ENCODE data around the gene CUZD1. TPM values are rescaled to one million over a fixed set of nuclear protein-coding genes. Genes with fewer than 3 reads are reported as not detected.

Gene CUZD1
- total RNA-seq, 1 donor from 2014 or later = 0.94 TPM

DNA sequence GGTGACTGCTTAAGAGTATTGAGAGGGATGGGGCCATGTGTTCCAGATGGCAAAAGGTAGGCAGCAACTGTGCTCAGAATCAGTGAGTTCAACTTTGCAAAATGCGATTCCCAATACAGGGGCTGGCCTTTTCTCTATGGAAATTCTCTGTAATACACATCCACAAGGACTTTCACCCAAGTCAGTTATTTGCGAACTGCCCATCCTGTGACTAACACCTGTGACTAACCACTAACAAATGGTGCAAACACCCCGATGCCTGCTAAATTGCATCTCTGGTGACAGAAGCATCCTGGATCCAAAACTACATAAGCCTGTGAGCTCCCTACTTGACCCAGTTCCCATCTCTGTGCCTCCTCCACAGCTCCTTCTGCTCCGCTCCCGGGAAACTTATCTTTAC lies 9.0 kb upstream of the CUZD1 start:
- no peak for DNase-seq (ENCODE audit: low spot score)

DNA sequence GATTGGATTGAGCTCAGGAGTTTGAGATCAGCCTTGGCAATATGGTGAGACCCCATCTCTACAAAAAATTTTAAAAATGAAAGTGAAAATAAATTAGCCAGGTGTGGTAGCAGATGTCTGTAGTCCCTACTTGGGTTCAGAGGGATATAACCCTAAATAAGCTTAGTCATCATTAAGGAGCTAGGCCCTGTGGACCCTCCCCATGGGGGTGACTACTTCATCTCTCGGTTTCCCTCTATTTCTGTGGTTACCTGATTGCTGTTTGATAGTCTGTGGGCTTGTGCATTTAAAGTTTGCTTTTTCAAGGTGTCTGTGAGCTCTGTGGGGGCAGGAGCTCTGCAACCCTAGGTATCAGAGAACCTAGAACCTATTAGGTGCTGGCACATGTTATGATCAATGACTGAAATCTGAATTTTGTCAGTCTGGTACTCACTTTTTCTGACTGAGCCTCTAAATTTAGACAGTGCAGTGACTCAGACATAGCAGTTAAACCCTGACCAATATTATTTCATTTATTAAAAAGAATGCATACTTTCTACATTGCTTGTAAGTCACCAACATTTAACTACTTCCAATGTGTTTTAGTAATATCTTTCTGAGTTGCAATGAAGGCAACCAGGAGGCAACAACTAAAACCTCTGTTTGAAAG lies 8.1 kb upstream of the CUZD1 start:
- DNase-seq (ENCODE audit: low spot score) = no peak

- no peak for DNase-seq (ENCODE audit: low spot score)
These were observed 6.6 kb upstream of the CUZD1 start for GRCh38 chr10:122852261-122852660.

- DNase-seq (ENCODE audit: low spot score) = no peak
These were observed 5.3 kb upstream of the CUZD1 start for GRCh38 chr10:122850705-122851640.

- DNase-seq (ENCODE audit: low spot score) = no peak
These were observed 4.4 kb upstream of the CUZD1 start for GRCh38 chr10:122849900-122850605.

GRCh38 chr10:122849090-122849489 lies 3.4 kb upstream of the CUZD1 start:
- no peak for DNase-seq (ENCODE audit: low spot score)

DNA sequence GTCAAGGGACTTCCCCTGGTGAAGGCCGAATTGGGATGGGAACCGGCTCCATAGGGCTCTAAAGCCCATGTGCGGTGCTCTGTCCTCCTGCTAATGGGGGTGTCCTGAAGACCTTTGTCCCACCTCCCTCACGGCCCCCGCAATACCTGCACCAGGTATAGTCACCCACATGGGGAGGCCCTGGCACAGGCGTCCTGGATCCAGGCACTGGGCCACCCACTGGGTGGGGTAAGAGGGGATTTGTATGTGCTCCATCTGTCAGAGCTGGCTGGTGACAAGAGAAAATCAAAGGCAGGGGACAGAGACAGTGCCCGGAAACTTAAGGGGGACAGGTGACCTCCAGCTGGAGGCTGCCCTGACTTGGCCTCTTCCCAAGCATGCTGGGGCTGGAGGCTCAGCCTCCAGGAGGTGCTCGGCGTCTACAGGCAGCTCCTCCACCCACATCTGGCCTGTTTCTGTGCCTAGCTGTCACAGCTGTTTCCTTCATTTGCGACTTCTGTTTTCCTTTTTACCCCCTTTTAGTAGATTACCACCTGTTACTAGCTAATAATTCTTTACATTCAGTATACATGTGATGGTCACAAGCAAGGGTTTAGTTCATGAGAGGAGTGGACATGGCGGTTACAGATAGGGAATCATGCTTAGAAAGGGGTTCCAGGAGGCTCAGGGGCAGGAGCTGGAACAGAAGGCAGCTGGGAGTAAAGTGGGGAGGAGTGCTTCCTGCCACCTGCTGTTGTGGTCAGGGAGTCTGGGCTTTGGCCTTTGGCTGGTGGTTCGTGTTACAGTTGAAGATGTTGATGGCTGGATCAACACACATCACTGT lies 2.3 kb upstream of the CUZD1 start:
- DNase-seq (ENCODE audit: low spot score) = no peak

DNA sequence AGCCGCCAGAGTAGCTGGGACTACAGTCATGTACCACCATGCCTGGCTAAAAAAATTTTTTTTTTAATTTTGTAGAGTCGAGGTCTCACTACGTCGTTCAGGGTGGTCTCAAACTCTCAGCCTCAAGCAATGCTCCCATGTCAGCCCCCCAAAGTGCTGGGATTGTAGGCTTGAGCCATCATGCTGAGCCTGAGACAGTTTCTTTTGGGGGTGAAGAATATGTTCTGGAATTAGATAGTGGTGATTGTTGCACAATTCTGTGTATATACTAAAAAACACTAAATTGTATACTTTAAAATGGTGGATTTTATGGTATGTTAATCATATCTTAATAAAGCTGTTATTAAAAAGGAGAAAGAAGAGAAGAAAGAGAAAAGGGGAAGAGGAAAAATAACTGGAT lies 1.5 kb downstream of the CUZD1 start:
- no peak for DNase-seq (ENCODE audit: low spot score)

DNA sequence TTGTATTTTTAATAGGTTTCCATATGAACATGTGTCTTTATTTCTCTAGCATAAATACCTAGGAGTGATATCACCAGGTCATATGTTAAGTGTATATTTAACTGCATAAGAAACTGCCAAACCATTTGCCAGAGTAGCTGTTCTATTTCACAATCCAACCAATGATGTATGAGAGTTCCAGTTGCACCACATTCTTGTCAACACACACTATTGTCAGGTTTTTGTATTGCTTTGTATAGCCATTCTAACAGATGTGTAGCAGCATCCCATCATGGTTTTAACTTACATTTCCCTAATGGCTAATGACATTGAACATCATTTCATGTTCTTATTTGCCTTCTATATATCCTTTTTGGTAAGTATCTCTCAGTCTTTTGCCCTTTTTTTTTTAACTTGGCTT lies 4.1 kb downstream of the CUZD1 start:
- DNase-seq (ENCODE audit: low spot score) = no peak

DNA sequence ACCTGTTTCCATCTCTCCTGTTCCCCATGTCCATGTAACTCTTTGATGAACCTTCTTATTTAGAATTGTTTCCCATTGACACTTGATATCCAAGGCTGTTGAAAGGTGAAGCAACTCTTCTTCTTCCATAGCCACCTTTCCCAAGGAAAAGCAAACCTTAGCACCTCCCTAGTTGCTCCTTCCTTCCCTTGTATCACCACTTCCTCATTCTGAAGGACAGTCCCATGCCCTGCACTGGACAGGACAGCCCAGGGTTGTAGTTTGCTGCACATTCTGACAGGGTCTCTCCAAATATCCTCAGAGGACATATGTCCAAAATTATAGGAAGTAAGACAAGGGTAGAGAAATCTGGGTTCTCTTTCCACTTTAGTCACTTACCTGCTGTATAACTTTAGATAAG lies 6.2 kb downstream of the CUZD1 start:
- no peak for DNase-seq (ENCODE audit: low spot score)

- no peak for DNase-seq (ENCODE audit: low spot score)
These were observed 6.8 kb downstream of the CUZD1 start for GRCh38 chr10:122838880-122839279.

GRCh38 chr10:122835908-122836307 lies 9.7 kb downstream of the CUZD1 start:
- no peak for DNase-seq (ENCODE audit: low spot score)

GRCh38 chr10:122830965-122831353 lies 14.7 kb downstream of the CUZD1 start:
- no peak for DNase-seq (ENCODE audit: low spot score)

GRCh38 chr10:122830273-122830964 lies 15.2 kb downstream of the CUZD1 start:
- DNase-seq (ENCODE audit: low spot score) = no peak

GRCh38 chr10:122829454-122829853 lies 16.2 kb downstream of the CUZD1 start:
- no peak for DNase-seq (ENCODE audit: low spot score)

DNA sequence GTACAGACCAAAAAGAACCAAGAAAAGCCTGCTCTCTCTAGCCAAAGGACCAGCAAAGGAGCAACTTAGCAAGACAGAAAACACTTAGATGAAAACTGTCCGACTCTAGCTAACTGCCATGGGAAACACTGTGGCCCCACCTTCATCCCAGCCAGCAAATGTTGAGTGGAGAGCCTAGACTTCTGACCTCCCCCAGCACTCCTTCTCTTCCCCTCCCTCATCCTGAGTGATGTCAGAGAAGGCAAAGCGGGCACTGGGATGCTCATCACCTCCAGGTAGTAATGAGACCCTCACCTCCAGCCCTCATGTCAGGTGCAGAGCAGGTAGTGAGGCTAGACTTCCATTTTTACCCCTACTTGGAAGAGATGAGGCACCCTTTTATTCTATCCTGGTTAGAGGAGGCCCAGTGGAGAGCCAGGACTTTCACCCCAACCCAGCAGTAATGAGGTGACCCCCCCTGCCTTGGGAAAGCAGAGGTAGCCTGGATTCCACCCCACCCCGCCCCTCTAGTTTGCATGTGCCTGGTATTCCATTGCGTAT lies 16.9 kb downstream of the CUZD1 start:
- no peak for DNase-seq (ENCODE audit: low spot score)

GRCh38 chr10:122827302-122827701 lies 18.4 kb downstream of the CUZD1 start:
- no peak for DNase-seq (ENCODE audit: low spot score)

DNA sequence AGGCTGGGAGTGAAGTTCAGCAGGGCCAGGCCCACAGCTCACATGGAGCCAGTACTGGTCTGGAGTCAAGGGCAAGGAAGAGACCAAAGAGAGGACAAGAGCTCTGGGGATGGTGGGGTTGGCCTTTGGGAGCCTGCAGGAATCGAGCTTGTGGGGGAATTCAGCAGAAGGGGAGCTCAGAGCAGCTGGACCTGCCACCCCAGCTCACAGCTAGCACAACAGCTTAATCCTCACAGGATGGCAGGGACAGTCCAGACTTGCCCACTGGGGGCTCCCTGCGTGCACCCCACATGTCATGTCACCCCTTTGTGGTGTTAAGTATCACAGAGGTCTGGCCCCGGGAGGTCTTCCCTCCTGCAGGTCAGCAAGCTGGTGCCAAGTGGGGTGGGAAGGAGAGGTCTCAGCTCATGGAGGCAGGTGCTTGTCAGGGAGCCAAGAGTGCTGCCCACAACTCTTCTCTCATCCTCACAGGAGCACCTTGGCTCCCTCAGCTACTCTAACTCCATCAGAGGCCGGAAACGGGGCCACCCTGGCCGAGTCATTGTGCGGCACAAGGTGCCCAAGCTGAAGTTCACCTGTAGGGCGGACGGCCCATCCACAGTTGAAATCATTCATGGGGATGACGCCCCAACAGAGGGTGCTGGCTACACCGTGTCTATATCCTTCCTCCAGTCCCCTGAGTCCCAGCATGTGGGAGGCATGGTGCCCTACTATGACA lies 22.5 kb downstream of the CUZD1 start:
- DNase-seq (ENCODE audit: low spot score) = no peak

DNA sequence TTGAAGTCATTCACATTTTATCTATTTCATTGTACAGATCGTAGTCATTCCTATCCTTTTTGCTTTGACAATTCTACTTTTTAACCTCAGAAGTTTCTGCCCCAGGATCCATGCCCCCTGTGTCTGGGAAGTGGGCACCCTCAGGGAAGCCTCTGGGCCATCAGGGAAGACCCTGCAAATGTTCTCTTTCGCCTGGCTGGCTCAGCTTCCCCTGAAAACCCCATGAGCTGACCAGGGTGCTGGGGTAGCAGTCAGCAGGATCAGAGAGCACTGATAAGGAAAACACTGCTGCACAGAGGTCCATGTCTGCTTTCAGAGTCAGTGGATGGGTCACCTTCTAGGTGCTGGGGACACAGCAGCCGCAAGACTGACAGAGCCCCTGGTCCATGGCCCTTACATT lies 23.8 kb downstream of the CUZD1 start:
- no peak for DNase-seq (ENCODE audit: low spot score)

DNA sequence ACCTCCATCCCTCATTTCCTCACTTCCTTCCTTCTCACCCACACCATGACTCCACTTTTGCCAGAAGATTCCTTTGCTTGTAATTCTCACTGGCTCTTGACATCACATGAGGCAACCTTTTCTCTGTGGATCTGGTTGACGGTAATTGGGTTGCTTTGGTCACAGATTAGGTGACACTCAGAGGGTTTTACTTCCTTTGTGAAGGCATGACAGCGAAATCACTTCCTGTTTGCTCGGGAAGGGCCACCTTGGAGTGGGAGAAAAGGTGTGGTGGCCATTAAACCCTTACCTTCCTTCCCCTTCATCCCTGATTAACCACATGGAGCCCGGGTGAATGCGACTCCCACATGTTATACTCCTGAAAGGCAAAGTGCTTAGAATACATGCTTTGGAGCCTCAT lies 30.2 kb downstream of the CUZD1 start:
- no peak for DNase-seq (ENCODE audit: low spot score)
